Amygdala (tissue), 56 donors: ENCODE data around the gene ZNF236.

Experiments
- DNase-seq, 56 donors: peaks; one replicate each; lab custom pipeline; 2025; lab: John Stamatoyannopoulos, UW

The ZNF236 gene

GRCh38 chr18:76897257-76897656 lies 74.9 kb downstream of the ZNF236 start:
- DNase-seq = no peak

- DNase-seq = no peak
These were observed 81.0 kb downstream of the ZNF236 start for GRCh38 chr18:76903386-76903785.

- no peak for DNase-seq
These were observed 83.5 kb downstream of the ZNF236 start for GRCh38 chr18:76905821-76906220.

DNA sequence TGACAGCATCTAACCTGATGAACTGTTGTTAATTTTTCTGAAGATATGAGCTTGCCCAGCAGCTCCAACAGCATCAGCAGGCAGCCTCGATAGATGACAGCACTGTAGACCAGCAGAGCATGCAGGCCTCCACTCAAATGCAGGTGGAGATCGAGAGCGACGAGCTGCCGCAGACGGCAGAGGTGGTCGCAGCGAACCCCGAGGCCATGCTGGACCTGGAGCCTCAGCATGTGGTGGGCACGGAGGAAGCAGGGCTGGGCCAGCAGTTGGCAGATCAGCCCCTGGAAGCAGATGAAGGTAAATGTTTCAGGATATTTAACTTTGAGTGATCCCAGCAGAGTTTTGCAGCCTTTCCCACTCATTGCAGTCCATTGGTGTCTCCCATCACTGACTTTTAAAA lies 85.9 kb downstream of the ZNF236 start:
- DNase-seq = no peak

DNA sequence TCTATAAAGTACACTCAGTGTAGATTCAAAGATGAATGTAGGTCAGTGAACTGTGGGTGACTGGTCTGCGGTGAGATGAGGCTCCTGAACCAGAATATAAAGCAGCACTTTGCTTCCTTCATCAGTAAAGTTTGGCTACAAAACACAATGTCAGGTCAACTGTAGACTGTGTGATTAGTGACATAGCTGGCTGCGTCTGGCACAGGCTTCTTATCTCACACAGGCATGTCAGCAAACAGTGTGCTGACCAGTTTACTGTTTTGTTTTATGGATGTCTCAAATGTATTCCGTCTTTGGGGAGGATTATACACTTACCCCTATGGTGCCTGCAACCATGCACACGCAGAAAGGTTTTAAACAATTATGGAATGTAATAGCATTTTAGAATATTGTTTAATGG lies 87.1 kb downstream of the ZNF236 start:
- no peak for DNase-seq

GRCh38 chr18:76911440-76911839 lies 89.1 kb downstream of the ZNF236 start:
- DNase-seq = no peak

- no peak for DNase-seq
These were observed 91.2 kb downstream of the ZNF236 start for GRCh38 chr18:76913583-76913982.

DNA sequence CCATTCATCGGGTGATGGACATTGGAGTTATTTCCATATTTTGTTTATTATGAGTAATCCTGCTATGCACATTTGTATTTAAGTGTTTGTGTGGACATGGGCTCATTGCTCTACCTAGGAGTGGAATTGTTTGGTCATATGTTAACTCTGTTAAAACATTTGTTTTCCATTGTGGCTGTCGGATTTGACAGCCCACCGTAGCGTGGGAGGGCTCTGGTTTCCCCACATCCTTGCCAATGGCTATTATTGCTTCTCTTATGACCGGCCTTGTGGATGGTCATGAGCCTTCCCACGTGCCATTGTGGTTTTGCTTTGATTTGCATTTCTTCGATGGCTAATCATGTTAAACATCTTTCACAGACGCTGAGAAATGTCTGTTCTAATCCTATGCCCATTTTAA lies 92.0 kb downstream of the ZNF236 start:
- DNase-seq = no peak

DNA sequence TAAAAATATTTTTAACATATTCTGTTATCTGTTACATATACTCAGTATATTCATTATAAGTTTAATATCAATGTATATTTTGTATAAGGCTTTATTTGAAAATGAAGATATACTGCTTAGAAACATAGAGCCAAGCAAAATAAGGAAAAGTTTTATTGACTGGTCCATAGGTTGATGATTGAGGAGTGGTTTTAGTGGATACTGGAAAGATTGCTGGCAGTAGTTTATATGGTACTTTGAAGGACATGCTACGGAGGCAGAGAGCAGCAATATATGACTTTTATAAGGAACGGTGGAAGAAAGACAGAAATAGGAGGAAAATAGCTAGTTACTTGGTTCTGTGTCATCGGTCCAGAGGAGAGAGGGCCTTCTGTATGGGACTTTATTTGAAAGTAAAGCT lies 92.4 kb downstream of the ZNF236 start:
- no peak for DNase-seq

DNA sequence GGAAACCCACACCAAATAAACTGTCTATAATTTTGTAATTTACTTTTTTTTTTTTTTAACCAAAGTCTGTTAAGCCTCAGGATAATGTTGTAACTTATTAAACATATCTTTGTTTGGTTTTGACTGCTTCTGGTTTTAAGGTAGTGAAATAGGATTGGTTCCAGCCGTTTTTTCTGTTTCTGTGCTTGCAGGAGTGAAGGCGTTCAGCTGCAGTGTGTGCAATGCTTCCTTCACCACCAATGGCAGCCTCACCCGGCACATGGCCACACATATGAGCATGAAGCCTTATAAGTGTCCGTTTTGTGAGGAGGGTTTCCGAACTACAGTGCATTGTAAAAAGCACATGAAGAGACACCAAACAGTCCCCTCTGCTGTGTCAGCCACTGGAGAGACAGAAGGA lies 93.1 kb downstream of the ZNF236 start:
- DNase-seq = no peak

- no peak for DNase-seq
These were observed 98.6 kb downstream of the ZNF236 start for GRCh38 chr18:76920974-76921373.

- DNase-seq = peak in 47 of 56 donors; percentile 8 to 83 (median 43)
These were observed 99.8 kb downstream of the ZNF236 start for GRCh38 chr18:76922107-76922506.

- DNase-seq = no peak
These were observed 101.2 kb downstream of the ZNF236 start for GRCh38 chr18:76923485-76924085.

DNA sequence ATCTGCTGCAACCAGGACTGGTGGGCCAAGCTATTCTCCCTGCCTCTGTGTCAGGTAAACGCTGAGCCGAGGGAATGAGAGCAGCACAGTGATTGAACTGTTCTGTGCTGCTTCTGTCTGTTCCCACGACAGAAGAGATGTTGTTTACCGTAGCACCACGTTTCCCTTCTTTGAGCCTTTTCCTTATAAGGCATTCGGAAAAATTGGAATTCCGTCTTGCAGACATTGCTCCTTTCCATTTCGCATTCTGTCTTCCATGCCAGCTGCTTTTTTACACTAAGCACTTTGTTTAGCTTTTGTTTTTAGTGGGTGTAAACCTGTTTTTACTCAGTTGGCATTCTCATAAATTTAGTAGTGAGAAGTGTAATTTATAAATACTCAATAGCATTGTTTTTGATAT lies 103.1 kb downstream of the ZNF236 start:
- no peak for DNase-seq

GRCh38 chr18:76927223-76927725 lies 104.9 kb downstream of the ZNF236 start:
- no peak for DNase-seq

- DNase-seq = no peak
These were observed 106.0 kb downstream of the ZNF236 start for GRCh38 chr18:76928179-76928868.

GRCh38 chr18:76931171-76931570 lies 108.8 kb downstream of the ZNF236 start:
- DNase-seq = no peak

GRCh38 chr18:76932026-76932819 lies 109.9 kb downstream of the ZNF236 start:
- peak in 10 of 56 donors; percentile 14 to 31 (median 22) for DNase-seq

- no peak for DNase-seq
These were observed 113.5 kb downstream of the ZNF236 start for GRCh38 chr18:76935722-76936337.

- no peak for DNase-seq
These were observed 114.5 kb downstream of the ZNF236 start for GRCh38 chr18:76936877-76937276.

DNA sequence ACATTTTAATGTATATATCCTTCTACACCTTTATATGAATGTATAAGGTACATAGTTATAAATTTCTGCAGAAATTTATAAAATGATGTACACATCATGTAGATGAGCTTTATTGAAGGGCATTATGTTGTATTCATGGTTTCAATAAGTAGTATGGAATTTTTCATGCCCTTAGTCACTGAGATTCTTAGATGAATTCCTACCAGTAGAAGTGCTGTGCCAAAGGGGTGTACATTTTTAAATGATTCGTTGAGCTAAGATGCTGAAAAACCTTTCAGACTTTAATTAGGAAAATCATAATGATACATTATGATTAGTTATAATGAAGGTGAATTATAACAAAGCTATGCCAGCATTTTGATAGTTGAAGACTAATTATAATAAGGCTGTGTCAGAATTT lies 115.2 kb downstream of the ZNF236 start:
- no peak for DNase-seq
